GM18526 (cell line): ENCODE measurements around the gene MYH1.

Source experiments
- POLR2A ChIP-seq: IDR thresholded peaks from 3 replicates; pipeline ENCODE4 v1.6.1; 2011; ENCODE audit not compliant: insufficient read length; ENCODE audit errors: extremely low read depth

Gene MYH1

GRCh38 chr17:10518271-10519037, at the start of gene MYH1:
Gene MYH1 (minus strand): TSS chr17:10518542. CDS start chr17:10516642, 1,900 bp downstream.
- no peak for TF ChIP-seq POLR2A

DNA sequence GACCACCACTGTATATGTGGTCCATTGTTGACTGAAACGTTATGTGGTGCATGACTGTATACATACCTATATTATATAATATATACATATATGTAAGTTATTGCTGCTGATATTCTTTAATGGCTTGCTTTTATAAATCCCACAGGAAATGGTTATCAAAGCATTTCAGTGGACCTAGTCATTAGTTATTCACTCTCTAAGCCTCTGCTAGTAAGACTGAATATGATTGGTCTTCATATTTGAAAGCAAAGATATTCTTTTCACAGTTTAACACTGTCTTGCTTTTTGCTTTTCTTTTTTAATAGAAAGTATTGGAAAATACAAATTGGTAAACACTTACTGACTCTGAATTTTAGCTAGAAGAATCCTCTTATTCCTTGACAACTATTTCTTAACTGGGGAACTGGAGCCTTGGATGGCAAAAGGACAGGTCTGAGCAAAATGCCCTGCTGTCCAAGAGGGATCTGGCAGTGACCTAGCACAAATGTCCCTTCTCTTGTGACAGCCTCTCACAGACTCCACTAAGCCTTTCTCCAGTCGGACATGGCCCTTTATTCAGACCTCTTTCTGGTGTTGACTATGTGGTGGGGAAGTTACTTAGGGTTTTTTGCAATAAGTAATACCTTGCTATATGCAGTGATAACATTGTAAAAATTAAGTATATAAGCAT, 45.8 kb upstream of the MYH1 start:
- no peak for TF ChIP-seq POLR2A

GRCh38 chr17:10558049-10558448, 39.7 kb upstream of the MYH1 start:
- no peak for TF ChIP-seq POLR2A

GRCh38 chr17:10557422-10557821, 39.1 kb upstream of the MYH1 start:
- TF ChIP-seq POLR2A, result no peak

- TF ChIP-seq POLR2A, result no peak
Observed at GRCh38 chr17:10556301-10557005, 38.1 kb upstream of the MYH1 start.

- no peak for TF ChIP-seq POLR2A
Observed at GRCh38 chr17:10550014-10550413, 31.7 kb upstream of the MYH1 start.

GRCh38 chr17:10549096-10549842, 30.9 kb upstream of the MYH1 start, which contains the start of gene MYH2:
Gene MYH2 (minus strand): TSS chr17:10549658. CDS start chr17:10547920, 1,738 bp downstream.
- TF ChIP-seq POLR2A, result no peak

DNA sequence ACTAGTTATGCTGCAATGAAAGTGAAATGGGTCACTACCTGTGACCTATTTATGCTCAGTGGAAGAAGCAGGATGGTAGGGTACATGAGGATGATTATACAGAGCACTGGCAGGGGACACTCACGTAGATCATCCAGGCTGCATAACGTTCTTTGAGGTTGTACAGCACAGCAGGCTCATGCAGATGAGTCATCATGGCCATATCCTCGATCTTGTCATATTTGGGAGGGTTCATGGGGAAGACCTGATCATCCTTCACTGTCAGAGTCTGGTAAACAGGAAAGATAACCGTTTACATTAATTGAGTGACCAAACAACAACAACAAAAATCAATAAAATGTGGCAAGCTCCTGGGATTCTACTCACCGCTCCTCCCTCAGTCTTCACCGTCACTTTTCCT, 29.0 kb upstream of the MYH1 start:
- TF ChIP-seq POLR2A, result no peak

- TF ChIP-seq POLR2A, result no peak
Observed at GRCh38 chr17:10532026-10532425, 13.7 kb upstream of the MYH1 start.

GRCh38 chr17:10527419-10527818, 9.1 kb upstream of the MYH1 start:
- no peak for TF ChIP-seq POLR2A

DNA sequence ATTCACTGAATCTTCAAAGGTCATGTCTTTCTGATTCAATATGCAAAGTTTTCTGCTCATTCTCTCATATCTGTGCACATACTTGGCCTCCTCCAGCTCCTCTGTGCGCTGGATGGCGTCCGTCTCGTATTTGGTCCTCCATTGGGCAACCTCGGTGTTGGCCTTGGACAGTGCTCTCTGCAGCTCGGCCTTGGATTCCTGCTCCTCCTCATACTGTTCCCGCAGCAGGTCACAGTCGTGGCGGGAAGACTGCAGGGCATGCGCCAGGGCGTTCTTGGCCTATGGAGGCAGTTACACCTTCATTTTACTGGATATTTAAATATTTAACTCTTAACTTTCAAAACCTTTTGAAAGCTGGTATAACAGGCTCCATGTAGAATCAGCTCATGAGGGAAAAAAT, 8.2 kb upstream of the MYH1 start:
- TF ChIP-seq POLR2A, result no peak

GRCh38 chr17:10523064-10523463, 4.7 kb upstream of the MYH1 start:
- no peak for TF ChIP-seq POLR2A

- no peak for TF ChIP-seq POLR2A
Observed at GRCh38 chr17:10521949-10522348, 3.6 kb upstream of the MYH1 start.

DNA sequence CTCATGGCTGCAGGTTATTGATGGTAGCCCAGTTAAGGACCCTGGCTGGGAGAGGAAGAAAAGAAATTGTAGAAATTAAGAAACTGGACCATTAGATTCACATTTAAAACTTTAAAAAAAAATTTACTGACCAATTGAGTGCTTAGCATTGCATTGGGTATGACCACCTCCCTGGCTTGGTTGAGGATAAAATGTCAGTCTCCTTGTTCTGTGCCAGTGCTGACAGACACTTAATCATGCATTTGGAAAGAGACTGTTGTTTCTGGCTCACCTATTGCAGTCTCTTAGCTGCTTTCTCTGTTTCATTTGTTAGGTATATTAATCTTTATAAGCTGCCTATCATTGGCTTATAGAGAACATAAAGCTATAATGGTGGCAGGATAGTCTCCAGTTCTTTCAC, 1.7 kb downstream of the MYH1 start:
- TF ChIP-seq POLR2A, result no peak

- TF ChIP-seq POLR2A, result no peak
Observed at GRCh38 chr17:10516065-10516464, 2.3 kb downstream of the MYH1 start.
